ENCODE measurements around the gene TCEANC2.

Gene TCEANC2

DNA sequence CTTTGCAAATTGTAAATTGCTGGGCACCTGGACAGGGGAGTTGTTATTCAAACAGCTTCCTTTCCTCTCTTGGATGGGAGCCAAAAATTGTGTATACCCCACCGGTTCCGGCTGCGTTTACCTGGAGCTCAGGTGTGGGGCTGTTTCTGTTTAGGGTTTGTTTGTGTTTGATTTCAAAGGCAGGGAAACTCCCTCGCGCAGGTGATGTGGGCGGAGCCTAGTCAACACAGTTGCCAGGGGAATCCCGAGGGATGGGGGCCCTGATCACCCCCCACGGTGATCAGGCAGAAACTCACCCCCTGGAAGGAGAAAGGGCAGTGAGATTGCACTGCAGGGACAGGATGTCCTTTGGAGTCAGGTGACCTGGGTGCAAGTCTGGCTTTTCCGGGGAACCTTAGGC lies 71.1 kb downstream of the TCEANC2 start:
- POLR2A ChIA-PET (ENCODE audit: low non-redundant PET), result no interaction called here
- DNase-seq (ENCODE audit: low spot score), result no peak
- CTCF ChIA-PET, result interaction anchor here (0.7 kb wide), 1 partner anchor 486 kb away, joined by 3 read pairs; no protein-coding TSS in a partner anchor

GRCh38 chr1:54124906-54125305 lies 71.5 kb downstream of the TCEANC2 start:
- TF ChIP-seq, protein P1, sequence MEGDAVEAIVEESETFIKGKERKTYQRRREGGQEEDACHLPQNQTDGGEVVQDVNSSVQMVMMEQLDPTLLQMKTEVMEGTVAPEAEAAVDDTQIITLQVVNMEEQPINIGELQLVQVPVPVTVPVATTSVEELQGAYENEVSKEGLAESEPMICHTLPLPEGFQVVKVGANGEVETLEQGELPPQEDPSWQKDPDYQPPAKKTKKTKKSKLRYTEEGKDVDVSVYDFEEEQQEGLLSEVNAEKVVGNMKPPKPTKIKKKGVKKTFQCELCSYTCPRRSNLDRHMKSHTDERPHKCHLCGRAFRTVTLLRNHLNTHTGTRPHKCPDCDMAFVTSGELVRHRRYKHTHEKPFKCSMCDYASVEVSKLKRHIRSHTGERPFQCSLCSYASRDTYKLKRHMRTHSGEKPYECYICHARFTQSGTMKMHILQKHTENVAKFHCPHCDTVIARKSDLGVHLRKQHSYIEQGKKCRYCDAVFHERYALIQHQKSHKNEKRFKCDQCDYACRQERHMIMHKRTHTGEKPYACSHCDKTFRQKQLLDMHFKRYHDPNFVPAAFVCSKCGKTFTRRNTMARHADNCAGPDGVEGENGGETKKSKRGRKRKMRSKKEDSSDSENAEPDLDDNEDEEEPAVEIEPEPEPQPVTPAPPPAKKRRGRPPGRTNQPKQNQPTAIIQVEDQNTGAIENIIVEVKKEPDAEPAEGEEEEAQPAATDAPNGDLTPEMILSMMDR (conservative IDR thresholded peaks at IDR 0.05; ENCODE audit: low read depth), result no peak
- ChIA-PET POLR2A (ENCODE audit: low non-redundant PET) (no interaction called here), CTCF (interaction anchor here (0.7 to 1.9 kb wide), 5 partner anchors 27 to 364 kb away, joined by 3 to 6 read pairs (median 3); no protein-coding TSS in a partner anchor)
- no peak for DNase-seq (ENCODE audit: low spot score)
- H3K27ac ChIP-seq, result no peak overlapping the region

More for the DNA sequence above, 71.1 kb downstream of the TCEANC2 start:
- TF ChIP-seq, protein P1 (conservative IDR thresholded peaks at IDR 0.05; ENCODE audit: low read depth), result no peak
- H3K27ac ChIP-seq, result no peak overlapping the region

DNA sequence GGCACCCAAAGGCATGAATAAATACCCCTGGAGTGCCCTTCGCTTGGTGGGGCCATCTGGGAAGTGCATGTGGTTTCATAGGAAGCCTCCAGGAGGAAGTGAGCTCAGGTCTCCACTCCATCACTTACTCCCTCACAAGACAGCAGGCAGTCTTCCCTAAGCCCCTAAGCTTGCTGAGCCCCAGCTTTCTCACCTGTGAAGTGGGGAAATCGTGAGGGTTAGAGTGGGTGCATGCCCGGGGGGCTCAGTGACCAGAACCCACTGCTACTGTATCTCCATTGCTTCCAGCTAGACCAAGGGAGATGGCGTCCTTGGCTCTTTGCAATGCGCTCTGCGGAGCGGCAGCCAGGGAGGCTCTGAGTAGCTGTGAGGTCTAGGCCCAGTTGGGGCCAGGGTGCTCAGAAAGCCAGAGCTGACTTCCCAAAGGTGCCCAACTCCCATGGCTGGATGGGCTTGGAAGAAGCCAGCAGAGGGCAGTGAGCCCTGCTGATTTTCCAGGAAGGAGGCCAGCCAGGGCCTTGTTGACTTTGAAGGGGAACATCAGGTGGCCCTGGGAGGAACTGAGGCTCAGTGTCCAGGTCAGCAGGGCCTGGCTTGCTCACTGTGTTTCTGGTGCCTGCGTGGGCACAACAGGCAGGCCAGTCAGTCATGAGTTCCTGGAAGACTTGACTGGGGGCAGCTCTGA lies 72.1 kb downstream of the TCEANC2 start:
- POLR2A ChIA-PET (ENCODE audit: low non-redundant PET), result no interaction called here

GRCh38 chr1:54126271-54126815 lies 72.9 kb downstream of the TCEANC2 start:
- ChIA-PET CTCF (interaction anchor here (1.9 kb wide), 1 partner anchor 363 kb away, joined by 6 read pairs; no protein-coding TSS in a partner anchor), POLR2A (ENCODE audit: low non-redundant PET) (no interaction called here)
- TF ChIP-seq, protein P1 (conservative IDR thresholded peaks at IDR 0.05; ENCODE audit: low read depth), result no peak
- no peak for DNase-seq (ENCODE audit: low spot score)
- no peak overlapping the region for H3K27ac ChIP-seq

More for the DNA sequence above, 72.1 kb downstream of the TCEANC2 start:
- CTCF ChIA-PET, result interaction anchor here (0.7 to 1.9 kb wide), 6 partner anchors 28 to 364 kb away, joined by 3 to 6 read pairs (median 3); no protein-coding TSS in a partner anchor
- TF ChIP-seq, protein P1 (conservative IDR thresholded peaks at IDR 0.05; ENCODE audit: low read depth), result no peak
- no peak for DNase-seq (ENCODE audit: low spot score)
- H3K27ac ChIP-seq, result no peak overlapping the region

DNA sequence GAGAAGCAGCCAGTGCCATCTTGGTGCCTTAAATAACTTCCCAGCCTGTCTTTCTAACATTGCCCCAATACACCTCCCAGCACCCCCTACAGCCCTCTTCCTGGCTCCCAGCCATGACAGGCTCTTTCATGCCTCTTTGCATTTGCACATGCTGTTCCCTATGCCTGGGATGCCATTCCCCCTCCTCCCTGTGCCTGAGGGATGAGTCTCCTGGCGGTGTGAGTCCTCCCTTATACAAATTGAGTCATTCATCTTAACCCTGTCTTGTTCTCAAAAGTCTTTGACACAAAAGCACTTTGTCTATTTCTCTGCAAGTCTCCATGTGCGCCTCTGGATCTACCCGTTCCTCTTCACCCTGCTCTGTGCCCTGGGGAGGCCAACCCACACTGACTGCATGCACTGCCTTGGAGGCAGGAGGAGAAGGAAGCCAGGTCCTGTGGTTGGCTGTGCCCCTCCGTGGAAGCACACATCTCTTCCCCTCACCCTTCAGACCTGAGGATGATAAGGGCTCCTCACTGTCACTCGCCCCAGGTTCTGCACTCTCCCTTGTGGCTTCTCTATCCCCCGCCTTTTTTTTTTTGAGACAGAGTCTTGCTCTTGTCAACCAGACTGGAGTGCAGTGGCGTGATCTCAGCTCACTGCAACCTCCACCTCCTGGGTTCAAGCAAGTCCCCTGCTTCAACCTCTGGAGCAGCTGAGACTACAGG lies 74.3 kb downstream of the TCEANC2 start:
- CTCF ChIA-PET, result interaction anchor here (0.6 kb wide), 1 partner anchor 88 kb away, joined by 3 read pairs; no protein-coding TSS in a partner anchor
- POLR2A ChIA-PET (ENCODE audit: low non-redundant PET), result no interaction called here
- H3K27ac ChIP-seq, result no peak overlapping the region
- TF ChIP-seq, protein P1 (conservative IDR thresholded peaks at IDR 0.05; ENCODE audit: low read depth), result no peak
- no peak for DNase-seq (ENCODE audit: low spot score)

GRCh38 chr1:54129858-54130257 lies 76.5 kb downstream of the TCEANC2 start:
- no peak overlapping the region for H3K27ac ChIP-seq
- ChIA-PET POLR2A (ENCODE audit: low non-redundant PET) (no interaction called here), CTCF (no interaction called here)
- no peak for DNase-seq (ENCODE audit: low spot score)
- TF ChIP-seq, protein P1 (conservative IDR thresholded peaks at IDR 0.05; ENCODE audit: low read depth), result no peak
